HepG2 (cell line): Measurements from ENCODE around the gene EPHB4. TPM values are rescaled to one million over a fixed set of nuclear protein-coding genes. Genes with fewer than 3 reads are reported as not detected.

Experiments used
- AGO2 ChIP-seq: fragments of 200-400 bp; formaldehyde crosslinking; optimal IDR thresholded peaks from 2 replicates; pipeline ENCODE3; 2017; ENCODE audit warnings: mild to moderate bottlenecking, low read depth, low read length, moderate library complexity
- ETV6 ChIP-seq: sonication (generic); formaldehyde crosslinking; conservative IDR thresholded peaks from 2 replicates; pipeline ENCODE4 v1.4.0; 2020; ENCODE audit warnings: missing genetic modification reagents
- MAFF ChIP-seq: IDR thresholded peaks from 2 replicates; pipeline ENCODE4 v1.6.1; 2011; ENCODE audit warnings: low read depth, low read length, improper control_type of control experiment
- MTF1 ChIP-seq: sonication (generic); formaldehyde crosslinking; IDR thresholded peaks from 2 replicates; pipeline ENCODE4 v1.5.0; 2020; ENCODE audit warnings: missing genetic modification reagents
- NFE2 ChIP-seq: sonication (generic); formaldehyde crosslinking; IDR thresholded peaks from 2 replicates; pipeline ENCODE4 v1.4.0; 2020; ENCODE audit warnings: missing genetic modification reagents
- NR2F6 ChIP-seq, 2 experiments: IDR thresholded peaks; 2 replicates each; pipeline ENCODE4 v1.6.1; 2016; ENCODE audit warnings: antibody characterized with exemption in 1 of 2, mild to moderate bottlenecking in 1 of 2
- NRL ChIP-seq: sonication (generic); formaldehyde crosslinking; IDR thresholded peaks from 2 replicates; pipeline ENCODE4 v1.5.0; 2020; ENCODE audit warnings: missing genetic modification reagents, mild to moderate bottlenecking, moderate library complexity, borderline replicate concordance
- PAWR ChIP-seq: sonication (generic); formaldehyde crosslinking; IDR thresholded peaks from 2 replicates; pipeline ENCODE4 v1.4.0; 2020; ENCODE audit warnings: missing genetic modification reagents, mild to moderate bottlenecking, borderline replicate concordance
- RAD51 ChIP-seq: fragments of 450-650 bp; IDR thresholded peaks from 2 replicates; pipeline ENCODE4 v1.6.1; 2016; ENCODE audit warnings: borderline replicate concordance
- RFX5 ChIP-seq: IDR thresholded peaks from 2 replicates; pipeline ENCODE4 v1.6.1; 2011; ENCODE audit warnings: low read depth, low read length, improper control_type of control experiment
- SMARCC2 ChIP-seq: fragments of 450-650 bp; IDR thresholded peaks from 2 replicates; pipeline ENCODE4 v1.6.1; 2017; ENCODE audit warnings: antibody characterized with exemption, mild to moderate bottlenecking
- TCF7L2 ChIP-seq: IDR thresholded peaks from 2 replicates; pipeline ENCODE4 v1.6.1; 2011; ENCODE audit warnings: mild to moderate bottlenecking, low read depth, low read length, moderate library complexity
- ZNF124 ChIP-seq: sonication (generic); formaldehyde crosslinking; IDR thresholded peaks from 2 replicates; pipeline ENCODE4 v1.4.0; 2020; ENCODE audit warnings: missing genetic modification reagents
- ZNF256 ChIP-seq: sonication (generic); formaldehyde crosslinking; conservative IDR thresholded peaks from 2 replicates; pipeline ENCODE4 v1.4.0; 2020; ENCODE audit warnings: missing genetic modification reagents
- ZNF274 ChIP-seq: sonication (generic); formaldehyde crosslinking; IDR thresholded peaks from 2 replicates; pipeline ENCODE4 v1.5.1; 2020; ENCODE audit warnings: mild to moderate bottlenecking, missing genetic modification reagents
- ZNF343 ChIP-seq: sonication (generic); formaldehyde crosslinking; IDR thresholded peaks from 2 replicates; pipeline ENCODE4 v1.4.0; 2020; ENCODE audit warnings: mild to moderate bottlenecking, missing genetic modification reagents
- ZNF383 ChIP-seq: sonication (generic); formaldehyde crosslinking; IDR thresholded peaks from 2 replicates; pipeline ENCODE4 v1.4.0; 2020; ENCODE audit warnings: missing genetic modification reagents, mild to moderate bottlenecking, borderline replicate concordance
- ZNF713 ChIP-seq: sonication (generic); formaldehyde crosslinking; IDR thresholded peaks from 2 replicates; pipeline ENCODE4 v1.4.0; 2020; ENCODE audit warnings: mild to moderate bottlenecking, missing genetic modification reagents
- ZNF878 ChIP-seq: sonication (generic); formaldehyde crosslinking; IDR thresholded peaks from 2 replicates; pipeline ENCODE4 v1.8.1; 2023; ENCODE audit warnings: mild to moderate bottlenecking, missing genetic modification reagents, moderate library complexity
- polyA plus RNA-seq, 8 experiments: library from polyadenylated mRNA; depleted of rRNA in 3 of 8; stranded (reverse) in 7 of 8; unstranded in 1 of 8; fragments of >200 nt; fragmentation: Illumina TruSeq in 4 of 8; extraction: Trizol in 4 of 8; gene quantifications; 2 replicates each; pipeline versions ENCODE4 v1.2.1 to v1.2.3, GENCODE V29; 2011 to 2016; ENCODE audit warnings: low read depth in 4 of 8, missing spikeins in 1 of 8, mixed read lengths in 1 of 8; ENCODE audit not compliant: insufficient read depth in 1 of 8
- total RNA-seq, 5 experiments: library from RNA; depleted of rRNA; stranded (reverse); fragments of >200 nt; fragmentation: Illumina TruSeq; extraction: Trizol; gene quantifications; 2 replicates each; pipeline ENCODE4 v1.2.3, GENCODE V29; 2016; ENCODE audit warnings: low read depth in 1 of 5
- TF ChIP-seq, protein P1 (sequence below): sonication (generic); formaldehyde crosslinking; IDR thresholded peaks from 2 replicates; pipeline ENCODE4 v1.5.1; 2020; ENCODE audit warnings: mild to moderate bottlenecking, missing genetic modification reagents, moderate library complexity
- TF ChIP-seq, protein P2 (sequence below): sonication (generic); formaldehyde crosslinking; IDR thresholded peaks from 2 replicates; pipeline ENCODE4 v1.4.0; 2020; ENCODE audit warnings: missing genetic modification reagents
- TF ChIP-seq, protein P3 (sequence below): sonication (generic); formaldehyde crosslinking; IDR thresholded peaks from 2 replicates; pipeline ENCODE4 v1.4.0; 2020; ENCODE audit warnings: missing genetic modification reagents
- TF ChIP-seq, protein P4 (sequence below): fragments of 450-650 bp; IDR thresholded peaks from 2 replicates; pipeline ENCODE4 v1.6.1; 2016

The EPHB4 gene
- total and polyA plus RNA-seq, 2 of the 13 experiments (the other 11 are each of a cell fraction or from before 2014, with no cell fraction given): 61.4 to 69.6 TPM

DNA sequence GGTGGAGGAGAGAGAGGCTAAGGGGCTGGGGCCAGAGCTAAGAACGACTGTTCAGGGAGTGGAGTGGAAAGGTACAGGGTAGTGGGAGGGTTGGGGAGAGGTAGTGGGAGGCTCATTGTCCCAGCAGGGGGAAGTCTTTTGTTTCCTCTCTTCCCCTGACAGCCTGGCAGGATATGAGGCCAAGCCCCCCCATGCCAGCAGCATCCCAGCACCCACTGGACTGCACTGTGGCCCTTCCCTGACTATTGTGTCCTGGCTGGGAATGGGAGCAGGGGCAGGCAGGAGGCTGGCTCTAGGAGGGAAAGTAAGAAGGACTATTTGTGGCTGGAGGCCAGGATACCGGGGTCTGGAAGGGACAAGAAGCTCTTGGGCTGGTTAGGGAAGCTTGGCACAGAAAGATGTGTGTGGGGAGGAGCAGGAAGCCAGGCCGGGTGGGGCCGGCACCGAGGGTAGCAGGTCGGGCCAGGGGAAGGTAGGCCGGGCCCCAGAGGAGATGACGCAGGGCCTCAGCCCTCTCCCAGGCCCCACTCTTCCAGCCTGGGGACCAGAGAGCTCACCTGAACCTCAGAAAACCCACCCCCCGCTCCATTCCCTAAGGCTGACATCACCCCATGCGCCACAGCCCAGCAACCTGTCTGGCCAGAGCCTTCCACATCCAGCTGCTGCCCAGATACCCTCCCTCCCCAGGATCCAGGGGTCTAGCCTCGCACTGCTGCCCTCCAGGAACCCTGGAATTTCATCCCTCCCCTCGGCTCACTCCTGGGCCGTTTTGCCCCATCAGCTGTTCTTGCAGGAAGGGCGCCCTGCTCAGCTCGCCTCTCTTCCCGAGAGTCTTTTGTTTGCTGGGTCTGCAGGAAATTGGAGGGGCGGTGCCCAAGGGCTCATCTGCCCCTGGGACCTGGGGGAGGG, 8.8 kb upstream of the EPHB4 start (continued):
- TF ChIP-seq, protein P1, sequence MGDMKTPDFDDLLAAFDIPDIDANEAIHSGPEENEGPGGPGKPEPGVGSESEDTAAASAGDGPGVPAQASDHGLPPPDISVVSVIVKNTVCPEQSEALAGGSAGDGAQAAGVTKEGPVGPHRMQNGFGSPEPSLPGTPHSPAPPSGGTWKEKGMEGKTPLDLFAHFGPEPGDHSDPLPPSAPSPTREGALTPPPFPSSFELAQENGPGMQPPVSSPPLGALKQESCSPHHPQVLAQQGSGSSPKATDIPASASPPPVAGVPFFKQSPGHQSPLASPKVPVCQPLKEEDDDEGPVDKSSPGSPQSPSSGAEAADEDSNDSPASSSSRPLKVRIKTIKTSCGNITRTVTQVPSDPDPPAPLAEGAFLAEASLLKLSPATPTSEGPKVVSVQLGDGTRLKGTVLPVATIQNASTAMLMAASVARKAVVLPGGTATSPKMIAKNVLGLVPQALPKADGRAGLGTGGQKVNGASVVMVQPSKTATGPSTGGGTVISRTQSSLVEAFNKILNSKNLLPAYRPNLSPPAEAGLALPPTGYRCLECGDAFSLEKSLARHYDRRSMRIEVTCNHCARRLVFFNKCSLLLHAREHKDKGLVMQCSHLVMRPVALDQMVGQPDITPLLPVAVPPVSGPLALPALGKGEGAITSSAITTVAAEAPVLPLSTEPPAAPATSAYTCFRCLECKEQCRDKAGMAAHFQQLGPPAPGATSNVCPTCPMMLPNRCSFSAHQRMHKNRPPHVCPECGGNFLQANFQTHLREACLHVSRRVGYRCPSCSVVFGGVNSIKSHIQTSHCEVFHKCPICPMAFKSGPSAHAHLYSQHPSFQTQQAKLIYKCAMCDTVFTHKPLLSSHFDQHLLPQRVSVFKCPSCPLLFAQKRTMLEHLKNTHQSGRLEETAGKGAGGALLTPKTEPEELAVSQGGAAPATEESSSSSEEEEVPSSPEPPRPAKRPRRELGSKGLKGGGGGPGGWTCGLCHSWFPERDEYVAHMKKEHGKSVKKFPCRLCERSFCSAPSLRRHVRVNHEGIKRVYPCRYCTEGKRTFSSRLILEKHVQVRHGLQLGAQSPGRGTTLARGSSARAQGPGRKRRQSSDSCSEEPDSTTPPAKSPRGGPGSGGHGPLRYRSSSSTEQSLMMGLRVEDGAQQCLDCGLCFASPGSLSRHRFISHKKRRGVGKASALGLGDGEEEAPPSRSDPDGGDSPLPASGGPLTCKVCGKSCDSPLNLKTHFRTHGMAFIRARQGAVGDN (CRISPR knock-in tag): peak; percentile 60
- TF ChIP-seq TCF7L2 (no peak), ZNF274 (CRISPR knock-in tag) (no peak), MTF1 (no peak), RFX5 (no peak), AGO2 (peak; percentile 29), ZNF124 (CRISPR knock-in tag) (no peak), SMARCC2 (no peak), ZNF256 (CRISPR knock-in tag) (no peak), NRL (CRISPR knock-in tag) (peak; percentile 28; the same call in 1 of the 2 replicates), NFE2 (no peak), ZNF713 (CRISPR knock-in tag) (no peak), MAFF (peak; percentile 43), ZNF878 (CRISPR knock-in tag) (no peak), ETV6 (CRISPR knock-in tag) (no peak), ZNF383 (no peak), PAWR (CRISPR knock-in tag) (no peak), ZNF343 (CRISPR knock-in tag) (no peak), NR2F6 (IDR thresholded peaks at IDR 0.05) (no peak), NR2F6 (CRISPR knock-in tag; IDR thresholded peaks at IDR 0.05) (no peak), RAD51 (no peak)
- TF ChIP-seq, protein P2, sequence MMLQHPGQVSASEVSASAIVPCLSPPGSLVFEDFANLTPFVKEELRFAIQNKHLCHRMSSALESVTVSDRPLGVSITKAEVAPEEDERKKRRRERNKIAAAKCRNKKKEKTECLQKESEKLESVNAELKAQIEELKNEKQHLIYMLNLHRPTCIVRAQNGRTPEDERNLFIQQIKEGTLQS (CRISPR knock-in tag): no peak
- TF ChIP-seq, protein P3, sequence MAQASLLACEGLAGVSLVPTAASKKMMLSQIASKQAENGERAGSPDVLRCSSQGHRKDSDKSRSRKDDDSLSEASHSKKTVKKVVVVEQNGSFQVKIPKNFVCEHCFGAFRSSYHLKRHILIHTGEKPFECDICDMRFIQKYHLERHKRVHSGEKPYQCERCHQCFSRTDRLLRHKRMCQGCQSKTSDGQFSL: peak; percentile 65; the same call in 1 of the 2 replicates
- TF ChIP-seq, protein P4, sequence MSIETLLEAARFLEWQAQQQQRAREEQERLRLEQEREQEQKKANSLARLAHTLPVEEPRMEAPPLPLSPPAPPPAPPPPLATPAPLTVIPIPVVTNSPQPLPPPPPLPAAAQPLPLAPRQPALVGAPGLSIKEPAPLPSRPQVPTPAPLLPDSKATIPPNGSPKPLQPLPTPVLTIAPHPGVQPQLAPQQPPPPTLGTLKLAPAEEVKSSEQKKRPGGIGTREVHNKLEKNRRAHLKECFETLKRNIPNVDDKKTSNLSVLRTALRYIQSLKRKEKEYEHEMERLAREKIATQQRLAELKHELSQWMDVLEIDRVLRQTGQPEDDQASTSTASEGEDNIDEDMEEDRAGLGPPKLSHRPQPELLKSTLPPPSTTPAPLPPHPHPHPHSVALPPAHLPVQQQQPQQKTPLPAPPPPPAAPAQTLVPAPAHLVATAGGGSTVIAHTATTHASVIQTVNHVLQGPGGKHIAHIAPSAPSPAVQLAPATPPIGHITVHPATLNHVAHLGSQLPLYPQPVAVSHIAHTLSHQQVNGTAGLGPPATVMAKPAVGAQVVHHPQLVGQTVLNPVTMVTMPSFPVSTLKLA: no peak
